IPS-18a (cell line): ENCODE results near the gene SNAP25.

Experiments
- H3K27ac ChIP-seq: one replicate; pipeline ENCODE4 v1.5.1; 2013; ENCODE audit warnings: low read length
- H3K27me3 ChIP-seq: one replicate; pipeline ENCODE4 v1.6.1; 2013; ENCODE audit warnings: mild to moderate bottlenecking, low read length; ENCODE audit not compliant: control insufficient read depth, insufficient read depth
- H3K36me3 ChIP-seq: one replicate; pipeline ENCODE4 v1.6.1; 2013; ENCODE audit warnings: low read depth, low read length; ENCODE audit not compliant: control insufficient read depth
- H3K4me1 ChIP-seq: one replicate; pipeline ENCODE4 v1.6.1; 2013; ENCODE audit warnings: low read depth, low read length; ENCODE audit not compliant: control insufficient read depth
- H3K4me3 ChIP-seq: one replicate; pipeline ENCODE4 v1.5.1; 2013; ENCODE audit warnings: low read length
- H3K9ac ChIP-seq: one replicate; pipeline ENCODE4 v1.6.1; 2013; ENCODE audit warnings: mild to moderate bottlenecking, low read length, moderate library complexity
- H3K9me3 ChIP-seq: one replicate; pipeline ENCODE4 v1.6.1; 2013; ENCODE audit warnings: low read depth, low read length; ENCODE audit not compliant: control insufficient read depth

SNAP25 gene

DNA sequence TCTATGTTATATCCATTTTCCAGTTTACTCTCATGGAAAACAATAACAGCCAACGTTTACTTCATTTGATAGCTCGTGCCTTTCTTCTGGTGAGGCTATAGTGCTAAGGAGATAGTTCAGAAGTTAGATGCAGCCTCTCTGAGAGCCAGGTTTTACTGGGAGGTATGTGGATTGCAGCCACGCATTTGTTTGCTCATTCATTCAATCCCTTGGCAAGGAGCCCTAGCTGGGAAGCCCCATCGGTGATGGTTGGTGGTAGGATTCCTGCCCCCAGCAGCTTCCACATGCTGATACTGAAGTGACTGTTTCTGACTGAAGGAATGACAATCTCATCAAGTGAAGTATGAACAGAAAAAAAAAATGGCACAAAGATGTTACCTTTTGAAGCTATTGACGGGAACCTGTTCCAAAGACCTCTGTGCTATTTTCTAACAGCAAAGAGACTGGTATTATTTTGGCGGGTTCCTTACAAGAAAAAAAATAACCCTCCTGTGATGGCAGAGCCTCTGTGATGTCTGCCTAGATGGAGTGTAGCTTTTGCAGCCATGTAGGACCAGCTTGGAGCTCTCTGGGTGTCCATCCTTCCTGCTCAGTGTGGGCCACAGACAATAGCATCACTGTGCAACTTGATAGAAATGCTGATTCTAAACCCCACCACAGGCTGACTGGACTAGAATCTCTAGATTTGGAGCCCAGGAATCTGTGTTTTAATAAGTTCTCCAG lies 30.6 kb downstream of the SNAP25 start:
- no peak overlapping the region for H3K9ac ChIP-seq

DNA sequence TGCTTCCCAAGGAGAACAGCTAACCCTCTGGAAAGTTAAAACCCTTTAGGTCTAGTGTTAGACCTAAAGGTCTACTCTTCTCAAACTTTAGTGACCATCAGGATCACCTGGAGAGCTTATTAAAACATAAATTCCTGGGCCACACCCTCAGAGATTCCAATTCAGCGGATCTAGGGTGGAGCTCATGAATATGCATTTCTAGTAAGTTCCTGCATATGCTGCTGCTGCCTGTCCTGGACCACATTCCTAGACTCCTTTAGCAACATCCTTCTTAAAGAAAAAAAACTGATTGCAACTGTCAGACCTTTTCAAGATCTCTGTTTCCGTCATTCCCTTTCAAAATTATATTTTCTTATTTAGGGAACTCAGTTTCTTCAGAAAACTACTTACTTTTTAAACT lies 31.2 kb downstream of the SNAP25 start:
- H3K4me1 ChIP-seq, result peaks cover 13% of the 10 kb centered on the region
- H3K36me3 ChIP-seq, result no peaks in the 10 kb centered on the region
- H3K27ac ChIP-seq, result no peak overlapping the region
- no peaks in the 10 kb centered on the region for H3K9me3 ChIP-seq
- no peaks in the 10 kb centered on the region for H3K27me3 ChIP-seq
- no peak overlapping the region for H3K4me3 ChIP-seq
- H3K9ac ChIP-seq, result no peak overlapping the region

More for the DNA sequence above, 30.6 kb downstream of the SNAP25 start:
- peaks cover 13% of the 10 kb centered on the region for H3K4me1 ChIP-seq
- H3K4me3 ChIP-seq, result no peak overlapping the region
- no peaks in the 10 kb centered on the region for H3K9me3 ChIP-seq
- no peaks in the 10 kb centered on the region for H3K36me3 ChIP-seq
- H3K27ac ChIP-seq, result no peak overlapping the region
- no peaks in the 10 kb centered on the region for H3K27me3 ChIP-seq

DNA sequence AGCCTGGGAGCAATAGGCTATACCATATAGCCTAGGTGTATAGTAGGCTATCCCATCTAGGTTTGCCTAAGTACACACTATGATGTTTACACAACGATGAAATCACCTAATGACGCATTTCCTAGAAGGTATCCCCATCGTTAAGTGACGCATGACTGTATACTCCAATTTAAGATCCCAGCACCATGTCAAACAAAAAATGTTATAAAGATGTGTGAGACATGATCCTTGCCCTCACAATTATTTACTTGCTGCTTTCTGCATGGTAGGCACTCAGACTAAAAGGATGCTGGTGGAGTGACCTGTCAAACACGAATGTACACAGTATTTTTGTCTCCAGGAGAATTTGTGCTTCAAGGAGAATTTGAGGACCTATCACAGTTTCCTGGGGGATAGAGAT lies 32.3 kb downstream of the SNAP25 start:
- no peaks in the 10 kb centered on the region for H3K9me3 ChIP-seq
- no peak overlapping the region for H3K4me3 ChIP-seq
- H3K4me1 ChIP-seq, result peaks cover 13% of the 10 kb centered on the region
- H3K36me3 ChIP-seq, result no peaks in the 10 kb centered on the region
- no peak overlapping the region for H3K27ac ChIP-seq
- H3K27me3 ChIP-seq, result no peaks in the 10 kb centered on the region
- H3K9ac ChIP-seq, result no peak overlapping the region

DNA sequence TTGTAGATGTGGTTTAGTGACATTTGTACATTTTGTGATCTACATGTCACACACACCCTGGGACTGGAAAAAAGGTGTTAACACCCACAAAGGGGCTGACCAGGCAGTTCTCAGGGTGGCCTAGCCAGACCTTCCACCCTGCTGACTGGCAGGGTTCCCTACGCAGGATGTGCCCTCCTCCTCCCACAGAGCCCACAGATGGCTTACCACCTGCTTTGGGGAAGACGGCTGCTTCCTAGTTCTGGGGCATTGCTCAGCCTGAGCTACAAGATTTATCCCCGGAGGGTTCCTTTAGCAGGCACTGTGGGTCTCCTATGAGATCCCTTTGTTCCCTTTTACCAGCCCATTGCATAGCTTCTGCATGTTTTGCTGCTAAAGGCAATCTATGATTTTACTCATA lies 35.1 kb downstream of the SNAP25 start:
- no peak overlapping the region for H3K27ac ChIP-seq
- no peak overlapping the region for H3K4me3 ChIP-seq
- H3K4me1 ChIP-seq, result peaks cover 10% of the 10 kb centered on the region
- H3K9me3 ChIP-seq, result no peaks in the 10 kb centered on the region
- H3K9ac ChIP-seq, result no peak overlapping the region
- no peaks in the 10 kb centered on the region for H3K27me3 ChIP-seq
- H3K36me3 ChIP-seq, result no peaks in the 10 kb centered on the region

DNA sequence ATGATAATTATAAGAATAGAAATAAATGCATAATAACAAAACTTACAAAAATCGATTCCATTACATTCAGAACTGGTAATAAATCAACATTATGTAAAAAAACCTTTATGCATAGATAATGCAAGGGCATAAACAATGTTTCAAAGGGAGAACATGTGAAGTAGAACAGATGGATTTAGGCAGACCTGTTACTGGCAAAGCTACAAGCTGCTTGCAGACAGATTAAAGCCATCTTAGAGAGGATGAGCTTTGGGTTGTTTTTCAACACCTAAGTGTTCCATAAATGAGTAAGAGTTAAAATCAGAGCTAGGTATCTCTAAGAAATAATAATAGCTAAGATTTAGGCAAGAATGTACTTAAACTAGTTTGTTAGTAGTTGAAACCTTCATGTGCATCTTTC lies 37.2 kb downstream of the SNAP25 start:
- H3K9me3 ChIP-seq, result no peaks in the 10 kb centered on the region

DNA sequence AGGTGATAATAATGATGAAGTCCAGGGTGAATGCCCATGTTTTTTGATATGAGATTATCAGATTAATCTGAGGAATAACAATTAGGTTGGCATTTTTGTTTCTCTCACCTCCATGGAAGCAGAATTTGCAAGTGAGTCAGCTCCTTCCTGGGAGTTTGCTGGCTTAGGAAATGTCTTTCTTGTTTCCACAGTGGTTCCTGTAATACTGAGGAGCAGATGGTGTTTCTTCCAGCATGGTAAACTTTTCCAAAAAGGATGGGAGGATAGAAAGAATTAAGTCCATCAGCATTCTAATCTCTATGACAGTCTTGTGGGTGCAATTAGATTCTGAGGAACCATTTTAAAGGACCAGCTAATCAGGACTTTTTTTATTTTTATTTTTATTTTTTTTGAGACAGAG lies 40.5 kb downstream of the SNAP25 start:
- H3K27ac ChIP-seq, result no peak overlapping the region
- H3K4me3 ChIP-seq, result no peak overlapping the region
- H3K9ac ChIP-seq, result no peak overlapping the region
- H3K27me3 ChIP-seq, result no peaks in the 10 kb centered on the region
- no peaks in the 10 kb centered on the region for H3K9me3 ChIP-seq
- no peaks in the 10 kb centered on the region for H3K36me3 ChIP-seq
- peaks cover 18% of the 10 kb centered on the region for H3K4me1 ChIP-seq

More for the DNA sequence above, 37.2 kb downstream of the SNAP25 start:
- no peak overlapping the region for H3K4me3 ChIP-seq
- H3K27me3 ChIP-seq, result no peaks in the 10 kb centered on the region
- no peak overlapping the region for H3K27ac ChIP-seq
- peaks cover 8% of the 10 kb centered on the region for H3K4me1 ChIP-seq
- no peak overlapping the region for H3K9ac ChIP-seq
- no peaks in the 10 kb centered on the region for H3K36me3 ChIP-seq

DNA sequence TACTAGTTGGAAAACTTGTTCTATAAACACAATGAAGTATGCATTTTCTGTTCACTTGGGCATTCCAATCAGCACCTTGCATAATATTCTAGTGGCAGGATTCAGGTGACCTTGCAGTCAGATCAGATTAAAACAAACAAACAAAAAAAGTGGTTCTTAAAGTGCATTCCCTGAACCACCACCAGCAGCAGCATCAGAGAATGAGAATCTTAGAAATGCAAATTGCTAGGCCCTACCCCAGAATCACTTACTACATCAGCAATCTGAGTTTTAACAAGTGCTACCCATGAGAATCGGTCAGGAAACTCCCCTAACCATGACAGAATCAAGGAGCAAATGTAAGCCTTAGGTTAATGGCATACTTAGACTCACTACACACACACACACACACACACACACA lies 41.7 kb downstream of the SNAP25 start:
- Histone ChIP-seq H3K4me1 (peaks cover 20% of the 10 kb centered on the region), H3K27ac (no peak overlapping the region)

DNA sequence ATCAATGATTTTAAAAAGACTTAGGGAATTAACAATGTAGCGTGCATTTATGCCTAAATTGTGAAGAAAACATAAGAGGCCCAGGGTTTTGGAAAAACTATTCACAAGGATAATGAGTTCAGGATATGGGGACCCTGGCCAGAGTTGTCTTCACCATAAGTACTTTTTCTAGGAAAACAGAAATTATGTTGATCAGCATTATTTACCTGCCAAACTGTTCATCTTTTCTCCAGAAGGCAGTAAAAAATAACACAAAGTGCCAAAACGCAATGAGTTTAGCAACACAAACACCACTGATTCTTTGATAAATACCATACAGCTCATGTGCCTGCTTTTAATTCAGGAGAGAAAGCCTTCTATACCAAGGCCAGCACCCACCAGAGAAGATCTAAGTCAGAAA lies 43.1 kb downstream of the SNAP25 start:
- no peak overlapping the region for H3K9ac ChIP-seq
- no peak overlapping the region for H3K4me3 ChIP-seq
- H3K9me3 ChIP-seq, result no peaks in the 10 kb centered on the region
- H3K27ac ChIP-seq, result no peak overlapping the region
- H3K27me3 ChIP-seq, result no peaks in the 10 kb centered on the region
- H3K36me3 ChIP-seq, result no peaks in the 10 kb centered on the region
- peaks cover 25% of the 10 kb centered on the region for H3K4me1 ChIP-seq

More for the DNA sequence above, 41.7 kb downstream of the SNAP25 start:
- no peak overlapping the region for H3K4me3 ChIP-seq
- no peaks in the 10 kb centered on the region for H3K27me3 ChIP-seq
- no peak overlapping the region for H3K9ac ChIP-seq
- no peaks in the 10 kb centered on the region for H3K9me3 ChIP-seq
- H3K36me3 ChIP-seq, result no peaks in the 10 kb centered on the region

DNA sequence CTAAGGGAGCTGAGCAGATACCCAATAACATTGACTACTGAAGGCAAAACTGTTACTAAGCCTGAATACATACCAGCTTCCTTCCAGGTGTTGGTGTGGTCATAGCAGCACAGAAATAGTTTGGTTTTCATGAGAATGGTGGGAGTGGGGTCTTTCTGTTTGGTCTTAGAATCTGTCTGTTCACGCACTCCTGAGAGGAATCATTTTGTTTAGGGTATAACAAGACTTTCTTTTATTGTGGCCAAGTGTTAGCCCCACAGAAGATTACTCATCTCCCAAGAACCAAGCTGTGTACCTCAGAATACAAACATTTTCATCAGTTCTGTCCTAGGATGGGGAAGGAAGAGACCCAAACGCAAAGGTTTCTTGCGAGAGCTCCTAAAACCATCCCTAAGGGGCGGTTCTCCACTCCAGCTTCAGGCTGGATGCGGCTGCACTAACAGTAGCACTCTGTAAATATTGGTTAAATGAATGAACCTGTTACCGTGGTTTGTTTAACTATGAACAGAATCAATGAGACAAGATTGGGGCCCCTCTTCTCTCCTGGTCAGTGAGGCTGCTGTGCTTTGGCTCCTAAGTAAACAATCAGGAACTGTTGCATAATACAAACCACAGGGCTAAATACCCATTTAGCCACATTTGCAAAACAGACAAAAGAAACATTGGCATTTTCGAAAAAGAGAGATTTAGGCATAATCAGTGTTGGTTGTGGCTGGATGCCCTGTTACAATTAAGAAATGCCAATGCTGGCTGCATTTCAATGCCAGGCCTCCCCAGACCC lies 44.9 kb downstream of the SNAP25 start:
- H3K4me3 ChIP-seq, result no peak overlapping the region
- H3K36me3 ChIP-seq, result no peaks in the 10 kb centered on the region
- H3K27me3 ChIP-seq, result no peaks in the 10 kb centered on the region
- no peak overlapping the region for H3K9ac ChIP-seq
- H3K27ac ChIP-seq, result no peak overlapping the region
- no peaks in the 10 kb centered on the region for H3K9me3 ChIP-seq
- peaks cover 25% of the 10 kb centered on the region for H3K4me1 ChIP-seq

DNA sequence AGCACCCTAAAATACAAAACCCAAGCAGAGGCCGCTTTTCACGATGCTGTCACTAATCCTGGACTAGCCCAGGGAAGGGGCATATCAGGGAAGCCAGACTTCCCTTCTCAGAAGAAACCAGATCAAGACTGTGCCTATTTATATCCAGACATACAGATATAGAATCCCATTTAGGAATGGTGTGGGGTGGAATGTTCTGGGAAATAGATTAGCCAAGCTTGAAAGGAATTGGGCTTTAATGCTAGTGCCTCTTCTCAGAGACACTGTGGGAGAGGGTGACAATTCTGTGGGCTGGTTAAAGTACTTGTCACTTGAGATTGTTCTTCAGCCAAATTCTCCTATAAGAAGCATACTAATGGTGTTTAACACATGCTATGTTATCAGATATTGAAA lies 45.5 kb downstream of the SNAP25 start:
- H3K9me3 ChIP-seq, result no peaks in the 10 kb centered on the region
- H3K4me1 ChIP-seq, result peaks cover 25% of the 10 kb centered on the region
- H3K4me3 ChIP-seq, result no peak overlapping the region
- no peak overlapping the region for H3K27ac ChIP-seq
- H3K27me3 ChIP-seq, result no peaks in the 10 kb centered on the region
- no peak overlapping the region for H3K9ac ChIP-seq
- no peaks in the 10 kb centered on the region for H3K36me3 ChIP-seq

DNA sequence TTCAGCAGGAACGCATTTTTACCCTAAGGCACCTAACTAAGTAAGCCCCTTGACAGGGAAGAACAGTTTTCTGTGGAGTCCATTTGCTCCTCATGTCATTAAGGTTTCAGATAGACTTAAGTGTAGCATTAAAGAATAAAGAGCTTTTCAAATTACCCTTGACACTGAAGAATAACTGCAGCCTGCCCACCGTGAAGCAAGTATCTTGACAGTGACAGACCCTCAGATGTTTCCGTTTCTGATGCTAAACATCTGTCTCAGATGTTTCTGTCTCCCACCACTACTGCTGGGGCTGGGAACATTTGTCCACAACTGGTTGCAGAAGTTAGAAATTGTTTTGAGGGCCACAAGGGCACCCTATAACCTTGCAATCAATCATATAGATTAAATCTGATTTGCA lies 50.0 kb downstream of the SNAP25 start:
- no peak overlapping the region for H3K9ac ChIP-seq
- H3K36me3 ChIP-seq, result no peaks in the 10 kb centered on the region
- no peaks in the 10 kb centered on the region for H3K27me3 ChIP-seq
- H3K4me3 ChIP-seq, result no peak overlapping the region
- H3K9me3 ChIP-seq, result no peaks in the 10 kb centered on the region
- H3K4me1 ChIP-seq, result peaks cover 12% of the 10 kb centered on the region
- no peak overlapping the region for H3K27ac ChIP-seq

DNA sequence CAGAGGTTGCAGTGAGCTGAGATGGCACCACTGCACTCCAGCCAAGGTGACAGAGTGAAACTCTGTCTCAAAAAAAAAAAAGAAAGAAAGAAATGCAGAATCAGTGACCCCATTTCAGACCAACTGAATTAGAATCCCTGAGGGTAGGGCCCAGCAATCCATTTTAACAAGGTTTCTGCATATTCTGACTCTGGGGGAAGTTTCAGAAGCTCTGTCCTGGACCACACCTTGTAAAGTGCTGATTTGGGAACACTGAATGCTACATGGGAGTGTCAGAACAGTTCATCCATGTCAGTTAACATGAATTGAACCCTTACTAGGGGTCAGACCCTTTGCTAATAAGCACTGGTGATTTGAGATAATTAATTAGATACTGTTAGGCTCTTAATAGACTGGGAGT lies 52.0 kb downstream of the SNAP25 start:
- no peaks in the 10 kb centered on the region for H3K9me3 ChIP-seq
- no peak overlapping the region for H3K9ac ChIP-seq
- no peaks in the 10 kb centered on the region for H3K27me3 ChIP-seq
- H3K4me1 ChIP-seq, result peaks cover 5% of the 10 kb centered on the region
- no peak overlapping the region for H3K27ac ChIP-seq
- H3K36me3 ChIP-seq, result no peaks in the 10 kb centered on the region
- no peak overlapping the region for H3K4me3 ChIP-seq
